ENCODE measurements around the gene GAL3ST3.

DNA sequence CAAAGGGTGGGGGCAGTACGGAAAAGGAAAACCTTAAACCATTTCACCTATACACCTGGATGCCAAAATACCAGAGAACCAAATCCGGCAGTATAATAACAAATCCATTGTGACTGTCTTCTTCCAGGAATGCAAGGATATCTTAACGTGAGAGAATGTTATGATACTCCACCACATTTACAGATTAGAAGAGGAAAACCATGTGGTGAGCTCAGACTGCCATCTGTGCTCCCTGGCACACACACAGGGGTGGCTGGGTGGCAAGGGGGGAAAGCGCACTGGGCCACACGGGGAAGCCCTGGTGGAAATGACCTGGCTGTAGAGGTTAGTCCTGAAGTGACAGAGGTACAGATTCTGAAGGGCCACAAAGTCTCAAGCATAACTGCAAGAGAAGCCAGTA is 56.9 kb downstream of the GAL3ST3 start:
- TF ChIP-seq, protein P1, sequence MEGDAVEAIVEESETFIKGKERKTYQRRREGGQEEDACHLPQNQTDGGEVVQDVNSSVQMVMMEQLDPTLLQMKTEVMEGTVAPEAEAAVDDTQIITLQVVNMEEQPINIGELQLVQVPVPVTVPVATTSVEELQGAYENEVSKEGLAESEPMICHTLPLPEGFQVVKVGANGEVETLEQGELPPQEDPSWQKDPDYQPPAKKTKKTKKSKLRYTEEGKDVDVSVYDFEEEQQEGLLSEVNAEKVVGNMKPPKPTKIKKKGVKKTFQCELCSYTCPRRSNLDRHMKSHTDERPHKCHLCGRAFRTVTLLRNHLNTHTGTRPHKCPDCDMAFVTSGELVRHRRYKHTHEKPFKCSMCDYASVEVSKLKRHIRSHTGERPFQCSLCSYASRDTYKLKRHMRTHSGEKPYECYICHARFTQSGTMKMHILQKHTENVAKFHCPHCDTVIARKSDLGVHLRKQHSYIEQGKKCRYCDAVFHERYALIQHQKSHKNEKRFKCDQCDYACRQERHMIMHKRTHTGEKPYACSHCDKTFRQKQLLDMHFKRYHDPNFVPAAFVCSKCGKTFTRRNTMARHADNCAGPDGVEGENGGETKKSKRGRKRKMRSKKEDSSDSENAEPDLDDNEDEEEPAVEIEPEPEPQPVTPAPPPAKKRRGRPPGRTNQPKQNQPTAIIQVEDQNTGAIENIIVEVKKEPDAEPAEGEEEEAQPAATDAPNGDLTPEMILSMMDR (conservative IDR thresholded peaks at IDR 0.05 in 1 of 2, IDR thresholded peaks at IDR 0.05 in 1 of 2; ENCODE audit: extremely low read depth in 1 of 2, insufficient read depth in 1 of 2, low read depth in 1 of 2, low read length in 2 of 2): no peak
- TF ChIP-seq EZH2 (IDR thresholded peaks at IDR 0.05; ENCODE audit: borderline replicate concordance, low read length): no peak

All from mammary epithelial cell (primary cell).